Adipose tissue (tissue), 3 donors: Measurements from ENCODE around the gene ACAD8. TPM values are rescaled to one million over a fixed set of nuclear protein-coding genes. Genes with fewer than 3 reads are reported as not detected.

ENCODE experiments used
- polyA plus RNA-seq, 3 donors: library from polyadenylated mRNA; stranded (reverse); fragments of 200-250 nt; gene quantifications; one replicate each; pipeline ENCODE4 v1.2.3, GENCODE V29; 2013
- donor health status: healthy with polysubstance abuse.
- donor health status: Bipolar disorder and iron deficiency.
- donor health status: healthy.

Gene ACAD8
- polyA plus RNA-seq, 3 donors, result 15.7 to 28.3 (median 24.2) TPM

Other genes starting within 250 kb of the ACAD8 start
- 10 to 100 TPM in 2 of 3 donors, 1 to 10 TPM in 1; 2.9 to 11.6 (median 10.5) TPM for gene JAM3, start 184.5 kb upstream of the ACAD8 start, polyA plus RNA-seq
- gene NCAPD3, start 29.6 kb upstream of the ACAD8 start, polyA plus RNA-seq, result 10 to 100 TPM in 1 of 3 donors, 1 to 10 TPM in 2; 5.1 to 14.3 (median 6.7) TPM
- gene VPS26B, start 28.9 kb upstream of the ACAD8 start, polyA plus RNA-seq, result 10 to 100 TPM; 19.8 to 24.4 (median 20.8) TPM
- gene THYN1, start 216 bp upstream of the ACAD8 start, polyA plus RNA-seq, result 10 to 100 TPM; 26.6 to 64.8 (median 63.5) TPM
- gene GLB1L3, start 22.8 kb downstream of the ACAD8 start, polyA plus RNA-seq, result under 1 TPM in 1 of 3 donors, not detected in 2; 0.03 TPM
- gene GLB1L2, start 78.4 kb downstream of the ACAD8 start, polyA plus RNA-seq, result 1 to 10 TPM in 2 of 3 donors, under 1 TPM in 1; 0.79 to 5.2 (median 1.3) TPM
- gene B3GAT1, start 158.7 kb downstream of the ACAD8 start, polyA plus RNA-seq, result 1 to 10 TPM in 1 of 3 donors, under 1 TPM in 1, not detected in 1; 0.09 to 1.7 TPM